CD4-positive, alpha-beta T cell treated with Interleukin-4 for 4 hours (primary cell): ENCODE results near the gene C2orf69.
A peak's percentile ranks its signal among the peaks of the same experiment; 100 is the strongest.

ENCODE experiments used
- DNase-seq: peaks from one replicate; pipeline ENCODE4 v3.0.0-alpha.2; 2020

C2orf69 gene

DNA sequence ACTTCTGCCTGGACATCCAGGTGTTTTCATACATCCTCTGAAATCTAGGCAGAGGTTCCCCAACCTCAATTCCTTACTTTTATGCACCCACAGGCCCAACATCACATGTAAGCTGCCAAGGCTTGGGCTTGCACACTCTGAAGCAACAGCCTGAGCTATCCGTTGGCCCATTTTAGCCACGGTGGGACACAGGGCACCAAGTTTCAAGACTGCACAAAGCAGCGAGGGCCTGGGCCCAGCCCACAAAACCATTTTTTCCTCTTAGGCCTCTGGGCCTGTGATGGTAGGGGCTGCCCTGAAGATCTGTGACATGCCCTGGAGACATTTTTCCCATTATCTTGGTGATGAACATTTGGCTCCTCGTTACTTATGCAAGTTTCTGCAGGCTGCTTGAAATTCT, 5.9 kb downstream of the C2orf69 start:
- no peak for DNase-seq

DNA sequence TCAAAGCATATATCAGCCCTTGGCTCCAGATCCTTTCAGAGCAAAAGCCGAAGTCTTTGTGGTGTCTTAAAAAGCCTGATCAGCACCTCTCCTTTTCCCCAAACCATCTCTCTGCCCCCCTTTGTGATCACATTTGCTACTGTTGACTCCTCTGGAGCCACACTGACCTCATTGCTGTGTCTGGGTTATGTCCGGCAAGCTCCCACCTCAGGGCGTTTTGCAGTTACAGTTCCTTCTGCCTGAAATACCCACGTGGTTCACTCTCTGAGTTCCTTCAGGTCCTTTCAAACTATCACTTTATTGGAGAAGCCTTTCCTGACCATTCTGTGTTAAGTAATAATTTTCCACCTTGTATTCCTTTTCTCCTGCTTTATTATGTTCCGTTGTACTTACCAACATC, 11.8 kb downstream of the C2orf69 start:
- no peak for DNase-seq

DNA sequence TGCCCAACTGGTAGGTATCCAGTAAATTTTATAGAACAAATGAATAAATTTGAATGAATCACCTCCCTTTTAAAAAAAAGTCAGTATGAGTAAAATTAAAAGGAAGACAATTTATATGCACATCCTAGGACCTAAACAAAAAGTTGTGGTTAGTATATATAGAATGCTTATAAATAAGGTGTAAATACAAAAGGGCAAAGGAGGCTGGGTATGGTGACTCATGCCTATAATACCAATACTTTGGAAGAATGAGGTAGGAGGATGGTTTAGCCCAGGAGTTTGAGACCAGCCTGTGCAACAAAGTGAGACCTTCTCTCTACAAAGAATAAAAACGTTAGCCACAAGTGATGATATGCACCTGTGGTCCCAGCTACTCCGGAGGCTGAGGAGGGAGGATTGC, 12.8 kb downstream of the C2orf69 start:
- DNase-seq = no peak

DNA sequence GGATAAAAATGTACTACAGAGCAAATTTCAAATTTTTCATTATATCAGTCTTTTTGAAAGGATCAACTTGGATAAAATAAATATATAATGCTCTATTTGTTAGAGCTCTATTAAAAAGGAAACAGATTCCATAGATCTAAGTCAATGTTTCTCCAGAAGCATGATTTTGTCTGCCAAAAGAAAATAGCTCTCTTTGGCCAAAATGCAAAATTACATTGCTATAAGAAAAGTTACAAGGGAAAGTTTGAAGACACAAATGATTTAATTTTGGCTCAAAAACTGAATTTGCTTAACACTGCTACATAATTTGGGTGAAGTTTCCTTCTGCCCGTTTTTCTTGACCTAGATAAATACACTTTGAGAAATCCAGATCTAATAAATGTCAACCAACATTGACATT, 15.7 kb downstream of the C2orf69 start:
- no peak for DNase-seq

DNA sequence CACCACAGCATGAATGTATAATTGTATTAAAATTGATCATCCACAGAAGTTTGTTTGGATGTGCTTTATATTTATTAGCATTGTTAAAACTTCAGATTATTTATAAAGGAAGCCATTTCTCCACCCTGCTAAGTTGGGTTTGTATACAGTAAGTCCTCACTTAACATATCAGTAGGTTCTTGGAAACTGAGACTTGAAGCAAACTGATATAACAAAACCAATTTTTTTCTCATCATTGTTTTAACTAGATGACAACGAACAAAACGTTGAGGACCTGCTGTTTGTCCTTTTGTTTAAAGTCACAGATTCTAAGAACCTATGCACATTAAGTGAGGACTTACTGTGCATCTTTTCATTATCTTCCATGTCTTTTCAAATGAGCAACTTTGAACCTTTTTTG, 17.1 kb downstream of the C2orf69 start:
- no peak for DNase-seq

DNA sequence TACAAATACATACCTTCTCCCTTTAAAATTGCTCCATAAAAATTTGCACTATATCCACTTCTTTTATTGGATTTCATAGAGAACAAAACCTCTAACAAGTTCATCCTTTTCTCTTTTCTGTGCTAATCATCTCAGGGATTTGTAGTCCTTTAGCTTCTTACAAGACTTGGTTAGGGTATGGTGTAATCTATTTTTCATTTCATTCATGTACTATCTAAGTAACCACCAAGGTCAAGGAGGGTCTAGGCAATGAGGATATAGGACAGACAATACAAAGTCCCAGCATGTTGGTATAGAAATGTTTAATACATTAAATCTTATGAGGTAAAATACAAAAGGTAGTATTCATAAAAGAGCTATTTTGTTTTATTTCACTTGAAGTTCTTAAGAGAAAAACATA, 17.5 kb downstream of the C2orf69 start:
- no peak for DNase-seq

DNA sequence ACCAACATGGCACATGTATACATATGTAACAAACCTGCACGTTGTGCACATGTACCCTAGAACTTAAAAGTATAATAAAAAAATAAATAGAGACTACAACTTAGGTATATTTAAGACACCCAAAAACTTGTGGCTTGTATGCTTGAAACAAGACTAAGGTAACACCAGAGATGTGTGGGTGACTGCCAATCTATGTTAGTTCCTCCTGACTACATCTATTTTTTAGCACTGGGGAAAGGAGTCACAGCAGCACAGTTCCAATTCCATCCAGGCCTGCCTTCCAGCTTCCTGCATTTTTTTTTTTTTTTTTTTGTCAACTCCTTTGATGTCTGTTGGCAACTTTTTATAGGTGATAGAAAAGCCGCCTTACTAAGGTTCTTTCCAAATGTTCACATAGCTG, 18.2 kb downstream of the C2orf69 start:
- no peak for DNase-seq

DNA sequence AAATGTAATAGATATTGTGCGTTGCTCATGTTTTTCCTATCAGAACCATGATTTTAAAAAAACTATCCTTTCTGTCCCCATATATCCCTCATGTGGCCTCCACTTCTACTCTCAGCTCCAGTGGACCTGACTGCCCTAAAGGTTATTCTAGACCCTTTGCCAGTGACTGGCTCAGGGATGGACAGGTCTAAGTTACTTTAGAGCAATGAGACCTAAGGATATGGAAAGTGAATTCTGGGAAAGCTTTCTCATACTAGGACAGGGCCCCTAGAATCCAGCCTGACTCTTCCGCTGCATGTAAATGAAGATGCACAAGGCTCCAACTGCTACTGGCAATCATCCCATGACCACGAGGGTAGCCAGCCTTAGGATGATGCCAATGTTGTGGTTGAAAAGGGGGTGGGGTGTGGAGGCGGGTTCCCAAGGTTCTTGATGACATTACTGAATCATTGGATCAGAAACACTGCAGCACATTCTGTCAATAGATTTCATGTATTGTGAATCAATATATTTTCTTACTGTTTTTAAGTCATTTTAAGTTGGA, 21.3 kb downstream of the C2orf69 start:
- no peak for DNase-seq

DNA sequence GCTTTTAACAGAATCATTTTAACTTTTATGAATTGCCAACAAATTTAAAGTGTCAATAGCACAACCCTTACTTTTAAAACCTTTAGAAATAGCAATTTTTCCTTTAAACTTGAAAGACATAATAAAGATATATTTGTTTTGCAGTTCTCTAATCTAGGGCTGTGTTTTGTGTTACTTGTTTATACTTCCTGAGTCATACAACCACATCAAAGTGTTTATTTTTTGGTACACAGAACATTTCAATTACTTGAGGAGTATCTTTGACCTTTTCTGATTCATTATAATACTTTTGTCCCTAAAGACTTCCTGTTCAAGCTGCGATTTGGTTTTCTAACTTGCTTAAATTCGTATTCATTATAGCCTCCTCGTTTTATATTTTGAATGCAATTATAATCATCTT, 22.4 kb downstream of the C2orf69 start:
- DNase-seq = no peak

DNA sequence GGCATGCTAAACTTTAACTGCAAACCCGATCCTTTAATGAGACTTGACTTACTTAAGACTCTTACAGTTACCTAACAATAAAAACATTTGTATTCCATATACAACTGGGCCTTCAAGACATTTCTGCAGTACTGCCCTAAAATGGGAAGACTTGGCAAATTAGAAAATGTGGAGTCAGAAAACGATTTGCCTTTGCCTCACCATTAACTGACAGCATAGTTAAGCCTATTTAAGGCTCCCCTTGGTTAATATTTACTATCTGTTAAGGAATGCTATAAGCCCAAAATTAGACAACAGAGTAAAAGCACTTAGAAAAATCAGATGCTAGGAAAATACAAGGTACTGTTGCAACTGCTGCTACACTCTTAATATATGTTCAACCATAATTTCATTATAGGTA, 25.5 kb downstream of the C2orf69 start:
- DNase-seq = no peak

DNA sequence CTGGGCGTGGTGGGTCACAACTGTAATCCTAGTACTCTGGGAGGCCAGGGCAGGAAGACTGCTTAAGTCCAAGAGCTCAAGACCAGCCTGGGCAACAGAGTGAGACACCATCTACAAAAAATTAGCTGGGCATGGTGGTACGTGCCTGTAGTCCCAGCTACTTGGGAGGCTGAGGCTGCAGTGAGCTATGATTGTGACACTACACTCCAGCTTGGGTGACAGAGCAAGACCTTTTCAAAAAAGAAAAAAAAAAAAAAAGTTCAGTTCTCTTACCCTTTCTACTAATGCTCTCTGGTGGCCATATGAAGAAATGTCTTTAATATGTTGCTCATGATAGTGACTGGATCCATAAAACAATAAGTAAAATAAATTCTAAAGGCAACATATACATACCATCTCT, 29.3 kb downstream of the C2orf69 start:
- no peak for DNase-seq

DNA sequence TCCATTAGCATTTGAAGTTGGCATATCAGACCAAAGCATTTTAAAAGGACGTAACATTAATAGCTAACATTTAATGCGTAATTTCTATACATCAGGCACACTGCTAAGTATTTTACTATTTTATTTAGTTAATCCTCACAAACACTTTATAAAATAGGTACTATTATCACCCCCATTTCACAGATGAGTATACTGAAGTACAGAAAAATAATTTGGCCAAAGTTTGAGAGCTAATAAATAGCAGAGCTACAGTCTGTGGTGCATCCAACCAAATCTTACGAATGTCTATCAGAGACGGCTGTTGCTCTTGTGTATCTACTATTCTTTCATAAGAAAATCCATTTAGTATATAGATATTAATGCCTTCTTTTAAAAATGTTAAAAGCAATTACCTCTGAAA, 32.3 kb downstream of the C2orf69 start:
- no peak for DNase-seq

DNA sequence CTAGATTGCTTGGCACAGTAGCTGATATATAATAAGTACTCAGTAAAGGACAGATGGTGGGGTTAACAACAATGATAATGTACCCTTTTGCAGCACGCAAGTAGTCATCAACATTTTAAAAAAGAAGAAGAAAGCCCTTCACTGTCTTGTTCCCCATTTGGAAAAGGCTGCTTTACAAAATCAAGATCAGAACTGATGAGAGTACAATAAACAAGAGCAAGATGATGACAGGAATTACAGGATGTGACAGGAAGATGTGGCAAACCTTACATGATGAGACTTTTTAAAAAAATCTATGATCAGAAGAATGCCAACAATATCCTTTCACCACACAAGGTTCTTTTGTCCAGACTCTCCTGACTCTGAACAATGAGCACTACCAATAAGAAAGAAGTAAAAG, 35.1 kb downstream of the C2orf69 start:
- DNase-seq = no peak

DNA sequence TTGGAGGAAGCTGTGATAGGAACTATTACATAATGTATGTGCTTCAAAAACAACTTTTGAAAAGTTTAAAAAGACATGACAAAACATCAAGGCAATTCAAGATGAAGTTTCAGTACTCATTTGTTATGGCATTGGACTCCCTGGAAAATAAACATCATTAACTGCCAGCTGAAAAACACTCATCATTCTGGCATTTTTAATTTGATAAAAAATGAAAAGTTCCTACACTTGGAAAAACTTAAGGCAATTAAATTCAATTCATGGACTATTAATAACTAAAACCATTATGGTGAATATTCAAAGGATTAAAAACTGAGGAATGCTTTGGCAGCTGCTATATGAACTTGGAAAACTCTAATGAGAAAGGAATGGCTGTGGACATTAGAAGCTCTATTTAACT, 35.7 kb downstream of the C2orf69 start:
- DNase-seq = no peak

DNA sequence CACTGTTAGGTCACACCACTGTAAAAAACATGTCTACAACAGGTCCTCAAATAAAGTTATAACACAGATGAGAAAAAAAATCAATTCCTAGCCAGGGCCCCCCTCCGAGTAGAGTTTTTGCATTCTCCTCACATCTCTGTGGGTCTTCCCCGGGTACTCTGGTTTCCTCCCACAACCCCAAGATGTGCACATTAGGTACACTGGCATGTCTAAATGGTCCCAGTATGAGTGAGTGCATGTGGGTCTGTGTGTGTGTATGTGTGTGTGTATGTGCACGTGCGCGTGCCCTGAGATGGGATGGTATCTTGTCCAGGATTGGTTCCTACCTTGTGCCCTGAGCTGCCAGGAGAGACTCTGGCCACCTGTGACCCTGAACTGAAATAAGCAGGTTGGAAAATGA, 39.3 kb downstream of the C2orf69 start:
- no peak for DNase-seq

DNA sequence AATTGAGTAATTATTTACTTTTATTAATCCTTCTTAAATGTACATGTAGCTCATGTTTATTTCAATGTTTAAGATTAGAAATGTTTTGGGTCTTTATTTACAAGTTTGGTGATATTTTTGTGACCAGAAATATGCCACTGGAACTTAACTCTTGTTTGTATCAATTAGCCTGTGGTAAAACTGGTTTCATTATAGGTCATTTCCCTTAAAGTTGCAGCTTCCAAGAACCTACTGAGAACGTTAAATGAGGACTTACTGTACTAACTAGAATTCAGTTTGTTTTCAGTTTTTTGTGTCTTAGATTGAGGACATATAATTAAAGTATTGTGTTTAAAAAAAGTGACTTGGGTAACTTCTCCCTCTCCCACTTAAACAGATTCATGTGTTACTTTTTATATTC, 39.9 kb downstream of the C2orf69 start:
- DNase-seq = no peak

DNA sequence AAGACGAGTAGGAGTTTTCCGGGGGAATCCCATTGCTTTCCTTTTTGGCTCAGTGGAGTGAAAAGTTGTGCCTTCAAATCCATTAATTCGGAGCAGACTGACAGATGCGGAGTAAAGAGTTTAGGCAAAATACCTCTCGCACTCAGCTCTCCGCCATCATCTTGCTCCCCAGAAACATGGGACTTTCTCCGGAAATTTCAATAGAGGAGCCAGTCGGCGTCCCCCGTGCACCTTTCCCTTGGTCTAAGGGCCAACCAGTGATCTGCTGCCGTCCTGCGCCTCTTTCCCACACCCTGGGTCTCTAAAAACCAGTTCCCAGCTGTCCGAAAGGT, 43.9 kb downstream of the C2orf69 start:
- no peak for DNase-seq

DNA sequence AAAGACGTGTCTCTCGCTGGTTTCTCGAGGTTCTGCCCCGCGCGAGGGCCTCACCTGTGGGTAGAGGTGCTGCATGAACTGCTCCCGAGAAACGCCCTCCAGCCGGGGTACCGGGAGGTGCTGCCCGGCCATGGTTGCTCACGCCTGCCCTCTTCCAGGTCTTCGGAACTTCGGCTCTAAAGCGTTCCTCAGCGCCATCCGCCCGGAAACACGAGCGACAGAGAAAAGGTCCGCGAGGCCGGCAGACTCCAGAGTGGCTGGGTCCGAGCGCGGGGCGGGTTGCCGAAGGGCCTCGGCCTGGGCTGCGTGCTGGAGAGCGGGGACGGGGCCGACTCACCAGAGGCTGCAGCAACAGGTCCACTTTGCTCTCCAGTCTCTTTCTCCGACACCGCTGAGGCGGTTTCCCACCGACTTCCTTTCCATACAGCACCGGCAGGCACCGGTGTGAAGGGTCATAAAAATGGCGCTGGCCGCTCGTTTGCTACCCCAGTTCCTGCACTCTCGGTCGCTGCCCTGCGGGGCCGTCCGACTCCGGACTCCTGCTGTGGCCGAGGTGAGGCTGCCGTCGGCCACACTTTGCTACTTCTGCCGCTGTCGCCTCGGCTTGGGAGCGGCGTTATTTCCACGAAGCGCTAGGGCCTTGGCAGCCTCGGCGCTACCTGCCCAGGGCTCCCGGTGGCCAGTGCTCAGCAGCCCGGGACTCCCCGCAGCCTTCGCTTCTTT, 44.4 kb downstream of the C2orf69 start, which contains the start of the genes MAIP1 and TYW5:
Gene MAIP1, plus strand, starts transcription at position 244 of the 723 bp plus-strand sequence. Its CDS starts 217 bp downstream, at position 461.
Gene TYW5, minus strand, starts transcription at position 153 of the 723 bp plus-strand sequence. Its CDS starts 21 bp downstream, at position 132.
- peak; percentile 78 for DNase-seq

DNA sequence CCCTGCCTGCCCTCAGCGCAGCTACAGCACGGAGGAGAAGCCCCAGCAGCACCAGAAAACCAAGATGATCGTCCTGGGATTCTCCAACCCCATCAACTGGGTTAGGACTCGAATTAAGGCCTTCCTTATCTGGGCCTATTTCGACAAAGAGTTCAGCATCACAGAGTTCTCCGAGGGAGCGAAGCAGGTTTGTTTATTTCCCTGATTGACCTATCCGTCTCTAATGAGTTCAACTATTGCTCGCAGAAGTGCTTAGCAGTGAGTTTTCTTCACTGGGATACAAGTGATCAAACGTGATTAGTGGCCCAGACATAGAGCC, 44.9 kb downstream of the C2orf69 start:
- DNase-seq = no peak

DNA sequence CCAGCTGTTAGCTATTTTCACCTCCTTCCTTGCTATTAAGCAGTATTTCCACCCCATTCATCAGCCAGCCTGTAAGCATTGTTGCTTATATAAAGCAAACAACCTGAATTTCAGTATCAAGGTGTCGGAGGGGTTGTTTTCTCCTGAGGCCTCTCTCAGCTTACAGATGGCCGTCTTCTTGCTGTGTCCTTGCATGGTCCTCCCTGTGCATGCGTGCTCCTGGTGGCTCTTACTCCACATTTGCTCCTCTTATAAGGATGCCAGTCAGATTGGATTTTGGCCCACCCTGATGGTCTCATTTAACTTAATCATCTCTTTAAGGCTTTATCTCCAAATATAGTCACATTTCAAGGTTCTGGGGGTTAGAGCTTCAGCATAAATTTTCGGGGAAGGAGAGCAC, 46.9 kb downstream of the C2orf69 start:
- DNase-seq = no peak

DNA sequence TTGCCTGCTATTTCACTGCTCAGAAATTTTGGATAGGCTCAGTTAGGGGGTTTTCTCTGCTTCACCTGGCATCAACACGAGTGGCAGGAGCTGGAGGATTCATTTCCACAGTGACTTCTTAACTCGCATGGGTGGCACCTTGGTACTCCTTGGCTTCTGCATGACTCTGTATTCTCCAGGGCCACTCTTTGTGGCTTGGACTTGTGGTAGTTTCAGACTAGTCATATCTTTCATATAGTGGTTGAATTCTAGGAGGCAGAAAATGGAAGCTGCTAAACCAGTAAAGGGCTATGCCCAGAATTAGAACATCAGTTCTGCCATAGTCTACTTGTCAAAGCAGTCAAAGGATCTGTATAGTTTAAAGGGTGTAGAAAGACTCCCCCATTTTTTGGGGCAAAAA, 51.1 kb downstream of the C2orf69 start:
- DNase-seq = no peak

DNA sequence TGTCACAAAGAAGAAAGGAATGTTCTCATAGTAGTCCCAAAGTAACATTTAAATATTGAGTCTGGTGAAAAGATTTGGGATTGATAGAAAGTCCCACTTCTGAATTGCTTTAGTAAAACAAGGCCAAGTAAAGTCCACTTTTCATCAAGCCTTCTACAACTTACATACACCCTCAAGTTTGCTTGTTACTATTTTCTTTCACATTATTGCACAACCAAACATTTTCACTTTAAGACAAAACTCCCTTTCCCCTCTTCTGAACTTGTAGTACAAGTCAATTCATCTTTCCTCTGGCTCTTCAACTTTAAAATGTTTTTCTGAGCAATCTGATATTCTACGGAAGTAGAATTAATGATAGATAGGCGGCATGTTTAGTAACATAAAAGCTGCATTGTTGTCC, 55.3 kb downstream of the C2orf69 start:
- DNase-seq = no peak

DNA sequence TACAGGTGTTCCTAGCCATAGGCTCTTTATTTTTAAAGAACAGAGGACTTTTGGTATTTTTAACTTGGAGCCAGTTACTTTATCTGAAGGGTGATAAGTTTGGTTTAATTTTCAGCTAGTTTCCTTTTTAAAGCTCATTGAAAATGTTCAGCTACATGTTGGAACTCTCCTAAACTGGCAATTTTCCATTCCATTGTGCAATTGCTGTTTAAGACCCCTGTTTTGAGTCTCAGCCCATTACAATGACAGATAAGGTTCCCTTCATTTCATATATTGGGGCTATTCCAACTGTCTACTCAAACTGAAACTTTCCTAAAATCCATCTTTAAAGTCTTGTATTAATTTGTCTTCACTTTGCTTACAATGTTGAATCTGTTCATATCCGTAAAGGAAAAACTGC, 55.9 kb downstream of the C2orf69 start:
- DNase-seq = no peak

DNA sequence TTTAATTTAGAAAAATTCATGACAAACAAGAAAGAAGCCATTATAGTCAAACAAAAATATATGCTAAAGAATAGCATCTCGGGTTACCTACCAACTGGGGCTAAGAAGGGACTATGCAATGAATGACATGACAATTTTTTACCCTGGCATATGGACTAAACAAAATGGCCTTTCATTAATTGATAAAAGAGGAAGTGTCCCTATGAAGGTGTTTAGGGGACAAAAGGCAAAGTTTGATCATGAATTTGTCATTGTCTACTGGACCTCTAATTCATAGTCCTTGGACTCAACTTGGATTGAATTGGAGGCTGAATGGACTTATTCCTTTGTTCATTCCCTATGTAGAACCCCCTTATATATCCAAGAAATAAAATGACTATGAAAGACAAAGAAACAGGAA, 57.0 kb downstream of the C2orf69 start:
- no peak for DNase-seq

DNA sequence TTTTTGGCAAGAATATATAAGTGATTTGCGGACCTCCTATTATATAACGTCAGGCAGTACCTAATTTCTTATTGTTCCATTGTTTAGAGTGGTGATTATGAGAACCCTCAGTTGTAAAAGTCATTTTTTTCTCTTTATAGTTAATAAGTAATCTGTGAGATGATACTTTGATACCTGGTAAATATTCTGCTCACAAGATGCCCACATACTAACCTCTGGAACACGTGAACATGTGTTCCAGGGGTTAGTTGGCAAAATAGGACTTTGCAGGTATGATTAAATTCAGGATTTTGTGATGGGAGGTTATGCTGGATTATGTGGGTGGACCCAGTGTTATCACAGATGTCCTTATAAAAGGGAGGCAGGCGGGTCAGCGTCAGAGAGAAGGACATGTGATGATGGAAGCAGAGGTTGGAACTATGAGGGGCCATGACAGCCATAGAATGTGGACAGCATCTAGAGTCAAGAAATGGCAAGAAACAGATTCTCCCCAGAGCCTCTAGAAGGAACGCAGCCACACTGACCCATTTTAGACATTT, 61.1 kb downstream of the C2orf69 start:
- DNase-seq = no peak
